Suprapubic skin (tissue), 4 donors: ENCODE data around the gene CLIP2. TPM values are rescaled to one million over a fixed set of nuclear protein-coding genes. Genes with fewer than 3 reads are reported as not detected.

ENCODE experiments used
- DNase-seq, 2 donors: peaks; one replicate each; pipeline ENCODE4 v3.0.0-alpha.2; 2019; ENCODE audit warnings: low spot score in 2 of 2
- H3K27ac ChIP-seq: fragments of 200-600 bp; sonication (generic); one replicate; pipeline ENCODE4 v1.5.1; 2019
- H3K27me3 ChIP-seq: fragments of 200-600 bp; sonication (generic); one replicate; pipeline ENCODE4 v1.5.1; 2019
- H3K36me3 ChIP-seq: fragments of 200-600 bp; sonication (generic); one replicate; pipeline ENCODE4 v1.5.1; 2019
- H3K4me1 ChIP-seq: fragments of 200-600 bp; sonication (generic); one replicate; pipeline ENCODE4 v1.5.1; 2019
- H3K4me3 ChIP-seq: fragments of 200-600 bp; sonication (generic); one replicate; pipeline ENCODE4 v1.5.1; 2019; ENCODE audit warnings: mild to moderate bottlenecking
- H3K9me3 ChIP-seq: fragments of 200-600 bp; sonication (generic); one replicate; pipeline ENCODE4 v1.5.1; 2019
- EP300 ChIP-seq: sonication (generic); formaldehyde crosslinking; IDR thresholded peaks from one replicate; pipeline ENCODE4 v1.6.1; 2017; ENCODE audit warnings: antibody characterized with exemption
- POLR2A ChIP-seq, 2 donors: fragments of 450-650 bp; IDR thresholded peaks; one replicate each; pipeline ENCODE4 v1.6.1; 2017; ENCODE audit warnings: antibody characterized with exemption in 2 of 2, mild to moderate bottlenecking in 2 of 2, moderate library complexity in 2 of 2
- POLR2AphosphoS5 ChIP-seq, 3 donors: sonication (generic); formaldehyde crosslinking; IDR thresholded peaks; one replicate each; pipeline ENCODE4 v1.6.1; 2017; ENCODE audit warnings: antibody characterized with exemption in 3 of 3
- WGBS: methylation state at CpG from one replicate; pipeline ENCODE4 v1.1.5; 2018; 5-methylcytosine and 5-hydroxymethylcytosine counted together
- total RNA-seq, 4 donors: library from RNA; depleted of rRNA; stranded (reverse); fragments of >200 nt; gene quantifications; one replicate each; pipeline ENCODE4 v1.1.0, GENCODE V29; 2016
- TF ChIP-seq, protein P1 (sequence below), 2 donors: fragments of 200-600 bp in 1 of 2; fragments of 450-650 bp in 1 of 2; sonication (generic) in 1 of 2; IDR thresholded peaks; one replicate each; pipeline ENCODE4 v1.5.1; 2016 to 2019; ENCODE audit warnings: antibody characterized with exemption in 2 of 2, mild to moderate bottlenecking in 1 of 2, moderate library complexity in 1 of 2

CLIP2 gene
- total RNA-seq, 4 donors from 2014 or later, result 26.9 to 73.6 (median 32.5) TPM

DNA sequence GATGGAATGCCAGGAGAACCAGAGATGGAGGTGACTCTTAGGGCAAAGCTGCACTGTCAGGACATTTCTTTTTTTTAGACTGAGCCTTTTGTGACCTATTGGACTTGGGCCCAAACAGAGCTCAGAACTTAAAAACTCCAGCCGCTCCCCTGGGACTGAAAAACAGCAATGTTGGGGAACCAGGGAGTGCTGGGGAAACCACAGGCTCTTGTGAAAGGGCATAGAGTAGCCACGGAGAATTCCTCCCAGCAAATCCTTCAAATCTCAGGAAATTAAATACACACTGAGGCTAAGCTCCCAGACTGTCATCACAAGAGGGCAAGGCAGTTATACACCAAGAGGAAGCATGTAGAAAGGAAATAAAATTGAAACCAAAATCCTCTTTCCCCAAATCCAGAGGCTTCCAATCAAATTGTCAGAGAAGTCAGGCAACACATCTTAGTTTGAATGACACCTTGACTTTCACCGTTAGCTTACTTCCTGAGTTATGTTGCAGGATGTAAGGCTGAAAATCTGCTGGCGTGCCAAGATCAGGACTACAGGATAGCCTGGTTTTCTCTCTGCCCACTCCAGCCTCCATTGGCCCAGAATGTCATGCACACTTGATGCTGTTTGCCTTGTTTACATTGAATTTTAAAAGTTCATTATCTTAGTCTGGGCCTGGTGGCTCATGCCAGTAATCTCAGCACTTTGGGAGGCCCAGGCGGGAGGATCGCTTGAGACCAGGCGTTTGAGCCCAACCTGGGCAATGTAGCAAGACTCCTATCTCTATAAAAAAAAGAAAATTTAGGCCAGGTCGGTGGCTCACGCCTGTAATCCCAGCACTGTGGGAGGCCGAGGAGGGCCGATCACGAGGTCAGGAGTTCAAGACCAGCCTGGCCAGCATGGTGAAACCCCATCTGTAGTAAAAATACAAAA lies 32.5 kb upstream of the CLIP2 start:
- H3K4me3 ChIP-seq, result no peak overlapping the region
- TF ChIP-seq, protein P1, sequence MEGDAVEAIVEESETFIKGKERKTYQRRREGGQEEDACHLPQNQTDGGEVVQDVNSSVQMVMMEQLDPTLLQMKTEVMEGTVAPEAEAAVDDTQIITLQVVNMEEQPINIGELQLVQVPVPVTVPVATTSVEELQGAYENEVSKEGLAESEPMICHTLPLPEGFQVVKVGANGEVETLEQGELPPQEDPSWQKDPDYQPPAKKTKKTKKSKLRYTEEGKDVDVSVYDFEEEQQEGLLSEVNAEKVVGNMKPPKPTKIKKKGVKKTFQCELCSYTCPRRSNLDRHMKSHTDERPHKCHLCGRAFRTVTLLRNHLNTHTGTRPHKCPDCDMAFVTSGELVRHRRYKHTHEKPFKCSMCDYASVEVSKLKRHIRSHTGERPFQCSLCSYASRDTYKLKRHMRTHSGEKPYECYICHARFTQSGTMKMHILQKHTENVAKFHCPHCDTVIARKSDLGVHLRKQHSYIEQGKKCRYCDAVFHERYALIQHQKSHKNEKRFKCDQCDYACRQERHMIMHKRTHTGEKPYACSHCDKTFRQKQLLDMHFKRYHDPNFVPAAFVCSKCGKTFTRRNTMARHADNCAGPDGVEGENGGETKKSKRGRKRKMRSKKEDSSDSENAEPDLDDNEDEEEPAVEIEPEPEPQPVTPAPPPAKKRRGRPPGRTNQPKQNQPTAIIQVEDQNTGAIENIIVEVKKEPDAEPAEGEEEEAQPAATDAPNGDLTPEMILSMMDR (IDR thresholded peaks at IDR 0.05), result no peak
- no peak for TF ChIP-seq POLR2A (IDR thresholded peaks at IDR 0.05)
- no peak for TF ChIP-seq POLR2AphosphoS5 (IDR thresholded peaks at IDR 0.05)
- TF ChIP-seq EP300, result no peak
- no peaks in the 10 kb centered on the region for H3K27me3 ChIP-seq
- DNase-seq, result no peak
- H3K9me3 ChIP-seq, result no peaks in the 10 kb centered on the region
- no peaks in the 10 kb centered on the region for H3K36me3 ChIP-seq
- 83% methylated on average over 12 of the region's 12 CpGs for WGBS
- no peak overlapping the region for H3K27ac ChIP-seq
- H3K4me1 ChIP-seq, result peaks cover 24% of the 10 kb centered on the region

DNA sequence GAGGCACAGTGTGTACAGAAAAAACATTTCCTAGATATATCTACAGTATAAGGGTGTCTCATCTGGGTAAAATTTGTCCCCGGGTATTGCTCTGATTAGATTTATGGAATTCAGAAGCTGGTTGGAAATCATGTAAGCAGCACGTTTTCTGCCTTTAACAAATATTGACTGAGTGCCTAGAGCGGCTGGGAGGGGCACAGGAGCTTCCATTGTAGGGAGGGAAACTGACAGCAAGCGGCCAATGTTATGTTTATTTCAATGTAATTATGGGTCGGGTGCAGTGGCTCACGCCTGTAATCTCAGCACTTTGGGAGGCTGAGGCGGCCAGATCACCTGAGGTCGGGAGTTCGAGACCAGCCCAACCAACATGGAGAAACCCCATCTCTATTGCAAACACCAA lies 30.6 kb upstream of the CLIP2 start:
- Histone ChIP-seq H3K27ac (no peak overlapping the region), H3K9me3 (no peaks in the 10 kb centered on the region), H3K4me3 (no peak overlapping the region), H3K36me3 (no peaks in the 10 kb centered on the region), H3K4me1 (peaks cover 14% of the 10 kb centered on the region), H3K27me3 (no peaks in the 10 kb centered on the region)
- TF ChIP-seq, protein P1 (IDR thresholded peaks at IDR 0.05), result no peak
- TF ChIP-seq POLR2A (IDR thresholded peaks at IDR 0.05) (no peak), POLR2AphosphoS5 (IDR thresholded peaks at IDR 0.05) (no peak), EP300 (no peak)
- no peak for DNase-seq
- WGBS, result 81% methylated on average over 9 of the region's 9 CpGs

DNA sequence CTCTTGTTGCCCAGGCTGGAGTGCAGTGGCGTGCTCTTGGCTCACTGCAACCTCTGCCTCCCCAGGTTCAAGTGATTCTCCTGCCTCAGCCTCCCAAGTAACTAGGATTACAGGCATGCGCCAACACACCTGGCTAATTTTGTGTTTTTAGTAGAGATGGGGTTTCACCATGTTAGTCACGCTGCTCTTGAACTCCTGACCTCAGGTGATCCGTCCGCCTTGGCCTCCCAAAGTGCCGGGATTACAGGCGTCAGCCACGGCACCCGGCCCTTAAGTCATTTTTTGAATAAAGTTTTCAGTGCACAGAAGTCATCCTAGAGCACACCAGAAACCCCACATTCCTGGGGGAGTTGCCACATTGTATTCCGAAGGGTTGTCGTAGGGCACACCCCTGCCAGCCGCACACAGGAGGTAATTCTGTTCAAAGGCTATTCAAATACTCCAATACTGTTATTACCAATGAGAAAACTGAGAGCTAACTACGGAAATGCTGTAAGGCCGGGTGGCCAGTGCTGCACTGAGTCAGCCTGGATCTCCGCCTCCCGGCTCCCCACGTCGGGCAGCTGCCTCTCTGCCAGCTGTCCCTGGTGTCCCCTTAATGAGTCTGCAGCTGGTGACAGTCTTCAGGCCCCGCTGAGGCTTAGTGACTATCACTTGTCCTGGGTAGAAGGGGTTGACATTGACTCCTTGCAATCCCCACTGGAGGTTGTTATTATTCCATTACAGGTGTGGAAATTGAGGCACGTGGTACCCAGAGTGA lies 26.4 kb upstream of the CLIP2 start:
- Histone ChIP-seq H3K4me3 (no peak overlapping the region), H3K27me3 (no peaks in the 10 kb centered on the region), H3K27ac (no peak overlapping the region), H3K4me1 (no peaks in the 10 kb centered on the region), H3K9me3 (no peaks in the 10 kb centered on the region), H3K36me3 (no peaks in the 10 kb centered on the region)
- TF ChIP-seq POLR2A (IDR thresholded peaks at IDR 0.05) (no peak), EP300 (no peak), POLR2AphosphoS5 (IDR thresholded peaks at IDR 0.05) (no peak)
- TF ChIP-seq, protein P1 (IDR thresholded peaks at IDR 0.05), result no peak
- no peak for DNase-seq
- 87% methylated on average over 19 of the region's 20 CpGs for WGBS

DNA sequence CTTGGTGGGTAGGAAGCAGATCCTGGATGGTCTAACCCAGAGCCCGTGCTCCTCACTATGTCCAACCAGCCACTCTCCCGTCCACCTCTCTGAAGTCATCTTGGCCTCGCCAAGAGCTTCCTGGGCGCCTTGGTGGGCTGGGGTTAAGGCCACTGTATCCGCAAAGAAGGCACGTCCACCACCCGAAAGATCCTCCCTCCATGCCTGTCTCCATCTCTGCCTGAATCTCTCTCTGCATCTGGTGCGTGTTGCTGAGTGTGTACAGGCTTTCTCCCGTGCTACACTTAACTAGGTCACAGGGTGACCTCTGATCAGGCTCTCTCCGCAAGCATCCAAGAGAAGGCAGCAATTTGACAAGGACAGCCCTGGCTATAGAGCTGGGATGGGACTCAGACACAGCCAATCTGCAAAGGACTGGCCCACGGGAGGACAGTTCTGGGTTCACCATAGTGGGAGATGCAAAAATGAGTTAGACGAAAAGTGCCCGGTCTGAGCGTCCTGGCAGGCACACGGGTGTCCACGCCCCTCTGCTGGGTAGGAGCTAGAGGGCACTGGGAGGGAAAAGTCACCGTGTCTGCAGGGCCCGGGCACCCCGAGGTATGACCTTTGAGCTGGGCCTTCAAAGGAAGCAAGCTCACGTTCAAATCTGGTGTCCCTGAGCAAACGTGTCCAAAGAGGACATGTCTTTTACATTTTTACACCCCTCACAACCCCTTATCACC lies 25.6 kb upstream of the CLIP2 start:
- Histone ChIP-seq H3K27me3 (no peaks in the 10 kb centered on the region), H3K4me3 (no peak overlapping the region), H3K9me3 (no peaks in the 10 kb centered on the region), H3K27ac (no peak overlapping the region), H3K4me1 (no peaks in the 10 kb centered on the region), H3K36me3 (no peaks in the 10 kb centered on the region)
- WGBS, result 90% methylated on average over 17 of the region's 21 CpGs
- no peak for DNase-seq
- TF ChIP-seq POLR2AphosphoS5 (IDR thresholded peaks at IDR 0.05) (no peak), EP300 (no peak), POLR2A (IDR thresholded peaks at IDR 0.05) (no peak)
- TF ChIP-seq, protein P1 (IDR thresholded peaks at IDR 0.05), result no peak
